A673 (cell line): ENCODE results near the gene KIRREL3. TPM values are rescaled to one million over a fixed set of nuclear protein-coding genes. Genes with fewer than 3 reads are reported as not detected.
A peak's percentile ranks its signal among the peaks of the same experiment; 100 is the strongest.

Experiments used
- BruUV-seq: library from RNA; stranded (reverse); fragments of 400-500 nt; replicated peaks from 2 replicates; lab custom pipeline; 2021; lab: Mats Ljungman, UMichigan
- CTCF ChIA-PET: fragments of 300-600 bp; sonication (Branson Sonifier 250); formaldehyde crosslinking; loops from one replicate; lab custom pipeline; 2022; ENCODE audit warnings: antibody characterized with exemption; lab: Charles Lee
- POLR2A ChIA-PET: fragments of 300-600 bp; sonication (Branson Sonifier 250); formaldehyde crosslinking; loops from one replicate; lab custom pipeline; 2022; ENCODE audit warnings: antibody characterized with exemption; ENCODE audit not compliant: low non-redundant PET; lab: Charles Lee
- DNase-seq: peaks from one replicate; pipeline ENCODE4 v3.0.0-alpha.2; 2015; ENCODE audit warnings: low spot score
- H3K27ac ChIP-seq: fragments of 200-600 bp; sonication (generic); 2 replicates; pipeline ENCODE4 v1.5.1; 2016; ENCODE audit warnings: mixed run types, low read depth, mild to moderate bottlenecking, mixed read lengths, antibody characterized with exemption, low read length; ENCODE audit not compliant: poor library complexity, severe bottlenecking
- H3K27me3 ChIP-seq: fragments of 200-600 bp; sonication (generic); replicated peaks from 2 replicates; pipeline ENCODE4 v1.6.1; 2017; ENCODE audit warnings: mixed run types, low read depth, mild to moderate bottlenecking, mixed read lengths, antibody characterized with exemption, low read length; ENCODE audit not compliant: insufficient read depth, poor library complexity
- H3K36me3 ChIP-seq: fragments of 200-600 bp; sonication (generic); 2 replicates; pipeline ENCODE4 v1.6.1; 2016; ENCODE audit warnings: mixed run types, mild to moderate bottlenecking, mixed read lengths, antibody characterized with exemption, low read length; ENCODE audit not compliant: insufficient read depth, poor library complexity, severe bottlenecking
- H3K4me1 ChIP-seq: fragments of 200-600 bp; sonication (generic); 2 replicates; pipeline ENCODE4 v1.6.1; 2017; ENCODE audit warnings: mixed run types, mild to moderate bottlenecking, mixed read lengths, antibody characterized with exemption, low read length; ENCODE audit not compliant: insufficient read depth, poor library complexity, severe bottlenecking
- H3K4me3 ChIP-seq: fragments of 200-600 bp; sonication (generic); 2 replicates; pipeline ENCODE4 v1.5.1; 2016; ENCODE audit warnings: low read depth, mixed run types, mild to moderate bottlenecking, mixed read lengths, low read length; ENCODE audit not compliant: poor library complexity, severe bottlenecking
- H3K9me3 ChIP-seq: fragments of 200-600 bp; sonication (generic); 2 replicates; pipeline ENCODE4 v1.6.1; 2016; ENCODE audit warnings: mixed run types, low read depth, mild to moderate bottlenecking, mixed read lengths, antibody characterized with exemption, low read length; ENCODE audit not compliant: poor library complexity, severe bottlenecking
- EZH2 ChIP-seq: fragments of 200-600 bp; sonication (generic); IDR thresholded peaks from 2 replicates; pipeline ENCODE4 v1.6.1; 2017; ENCODE audit warnings: borderline replicate concordance, low read depth, mild to moderate bottlenecking, mixed read lengths, antibody characterized with exemption, low read length; ENCODE audit not compliant: poor library complexity, severe bottlenecking
- intact Hi-C: fragments of 100-400 bp; cut with micrococcal nuclease; formaldehyde crosslinking; loops from one replicate; pipeline ENCODE4 v1.10.0; 2022; ENCODE audit not compliant: unreplicated experiment
- total RNA-seq: library from RNA; stranded (reverse); gene quantifications from 2 replicates; pipeline ENCODE4 v1.2.3, GENCODE V29; 2021
- TF ChIP-seq, protein P1 (sequence below): fragments of 300-800, 200-600 bp; sonication (generic); conservative IDR thresholded peaks from 2 replicates; pipeline ENCODE4 v1.5.1; 2017; ENCODE audit warnings: low read depth, mild to moderate bottlenecking, antibody characterized with exemption, low read length, moderate library complexity, mixed read lengths

Gene KIRREL3
- total RNA-seq, 1 experiment from 2014 or later: not detected

- Histone ChIP-seq H3K4me1 (no peaks in the 10 kb centered on the region), H3K9me3 (no peaks in the 10 kb centered on the region), H3K27me3 (peaks cover 16% of the 10 kb centered on the region), H3K27ac (no peak overlapping the region), H3K36me3 (no peaks in the 10 kb centered on the region), H3K4me3 (no peak overlapping the region)
- ChIA-PET POLR2A (no interaction called here), CTCF (interaction anchor here (0.7 kb wide), 3 partner anchors 137 to 417 kb away, joined by 5 to 9 read pairs (median 8); no protein-coding TSS in a partner anchor)
- BruUV-seq: no TSS peak
- TF ChIP-seq, protein P1, sequence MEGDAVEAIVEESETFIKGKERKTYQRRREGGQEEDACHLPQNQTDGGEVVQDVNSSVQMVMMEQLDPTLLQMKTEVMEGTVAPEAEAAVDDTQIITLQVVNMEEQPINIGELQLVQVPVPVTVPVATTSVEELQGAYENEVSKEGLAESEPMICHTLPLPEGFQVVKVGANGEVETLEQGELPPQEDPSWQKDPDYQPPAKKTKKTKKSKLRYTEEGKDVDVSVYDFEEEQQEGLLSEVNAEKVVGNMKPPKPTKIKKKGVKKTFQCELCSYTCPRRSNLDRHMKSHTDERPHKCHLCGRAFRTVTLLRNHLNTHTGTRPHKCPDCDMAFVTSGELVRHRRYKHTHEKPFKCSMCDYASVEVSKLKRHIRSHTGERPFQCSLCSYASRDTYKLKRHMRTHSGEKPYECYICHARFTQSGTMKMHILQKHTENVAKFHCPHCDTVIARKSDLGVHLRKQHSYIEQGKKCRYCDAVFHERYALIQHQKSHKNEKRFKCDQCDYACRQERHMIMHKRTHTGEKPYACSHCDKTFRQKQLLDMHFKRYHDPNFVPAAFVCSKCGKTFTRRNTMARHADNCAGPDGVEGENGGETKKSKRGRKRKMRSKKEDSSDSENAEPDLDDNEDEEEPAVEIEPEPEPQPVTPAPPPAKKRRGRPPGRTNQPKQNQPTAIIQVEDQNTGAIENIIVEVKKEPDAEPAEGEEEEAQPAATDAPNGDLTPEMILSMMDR: peak; percentile 60
- no peak for TF ChIP-seq EZH2
- intact Hi-C loops: loop anchor here (5.0 to 10.0 kb wide), 3 partner anchors 131 to 421 kb away; no protein-coding TSS in a partner anchor
- peak; percentile 30 for DNase-seq
These were observed 427.1 kb downstream of the KIRREL3 start for GRCh38 chr11:126573325-126573978.

DNA sequence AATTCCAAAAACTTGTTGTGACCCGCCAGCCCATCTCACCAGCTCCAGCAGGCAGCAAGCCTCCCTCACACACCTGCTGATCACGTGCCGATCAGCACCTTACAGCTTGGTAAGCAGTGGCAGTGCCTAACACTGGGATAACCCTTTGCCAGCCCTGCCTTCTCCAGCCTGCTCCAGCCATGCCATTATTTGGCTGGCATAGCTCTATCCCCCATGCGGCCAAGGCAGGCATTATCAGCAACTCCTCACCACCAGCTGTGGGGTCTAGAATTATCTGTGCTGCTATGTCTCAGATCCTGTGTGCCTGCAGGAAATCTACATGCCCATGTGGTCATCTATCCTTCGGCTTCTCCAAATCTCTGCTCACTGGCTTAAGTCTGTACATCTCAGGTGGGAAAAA, 430.1 kb downstream of the KIRREL3 start:
- intact Hi-C loops: loop anchor here (5.0 to 10.0 kb wide), 3 partner anchors 128 to 424 kb away; no protein-coding TSS in a partner anchor
- TF ChIP-seq EZH2: no peak
- TF ChIP-seq, protein P1: 0 out of 2 replicates have a peak, but pooled peaks have one; percentile 18
- POLR2A ChIA-PET: no interaction called here

GRCh38 chr11:126567419-126567818, 433.2 kb downstream of the KIRREL3 start:
- H3K27me3 ChIP-seq: peaks cover 28% of the 10 kb centered on the region
- H3K36me3 ChIP-seq: no peaks in the 10 kb centered on the region
- no peaks in the 10 kb centered on the region for H3K9me3 ChIP-seq
- POLR2A ChIA-PET: no interaction called here
- BruUV-seq: no TSS peak
- no peak overlapping the region for H3K27ac ChIP-seq
- CTCF ChIA-PET: interaction anchor here (0.5 kb wide), 1 partner anchor 311 kb away, joined by 4 read pairs; no protein-coding TSS in a partner anchor
- no peak overlapping the region for H3K4me3 ChIP-seq
- intact Hi-C loops: no loop called here
- H3K4me1 ChIP-seq: no peaks in the 10 kb centered on the region
- no peak for TF ChIP-seq EZH2
- TF ChIP-seq, protein P1: no peak
- no peak for DNase-seq

More for the DNA sequence above, 430.1 kb downstream of the KIRREL3 start:
- no peak overlapping the region for H3K4me3 ChIP-seq
- DNase-seq: peak; percentile 17
- H3K27me3 ChIP-seq: peaks cover 24% of the 10 kb centered on the region
- H3K27ac ChIP-seq: no peak overlapping the region
- BruUV-seq: no TSS peak
- no peaks in the 10 kb centered on the region for H3K4me1 ChIP-seq
- CTCF ChIA-PET: interaction anchor here (0.6 kb wide), 2 partner anchors 11 to 129 kb away, joined by 3 read pairs; no protein-coding TSS in a partner anchor
- no peaks in the 10 kb centered on the region for H3K36me3 ChIP-seq
- no peaks in the 10 kb centered on the region for H3K9me3 ChIP-seq
